ENCODE measurements around the gene PREP. TPM values are rescaled to one million over a fixed set of nuclear protein-coding genes. Genes with fewer than 3 reads are reported as not detected.

Gene PREP
- total RNA-seq, 1 donor from 2014 or later, result 14.0 TPM

DNA sequence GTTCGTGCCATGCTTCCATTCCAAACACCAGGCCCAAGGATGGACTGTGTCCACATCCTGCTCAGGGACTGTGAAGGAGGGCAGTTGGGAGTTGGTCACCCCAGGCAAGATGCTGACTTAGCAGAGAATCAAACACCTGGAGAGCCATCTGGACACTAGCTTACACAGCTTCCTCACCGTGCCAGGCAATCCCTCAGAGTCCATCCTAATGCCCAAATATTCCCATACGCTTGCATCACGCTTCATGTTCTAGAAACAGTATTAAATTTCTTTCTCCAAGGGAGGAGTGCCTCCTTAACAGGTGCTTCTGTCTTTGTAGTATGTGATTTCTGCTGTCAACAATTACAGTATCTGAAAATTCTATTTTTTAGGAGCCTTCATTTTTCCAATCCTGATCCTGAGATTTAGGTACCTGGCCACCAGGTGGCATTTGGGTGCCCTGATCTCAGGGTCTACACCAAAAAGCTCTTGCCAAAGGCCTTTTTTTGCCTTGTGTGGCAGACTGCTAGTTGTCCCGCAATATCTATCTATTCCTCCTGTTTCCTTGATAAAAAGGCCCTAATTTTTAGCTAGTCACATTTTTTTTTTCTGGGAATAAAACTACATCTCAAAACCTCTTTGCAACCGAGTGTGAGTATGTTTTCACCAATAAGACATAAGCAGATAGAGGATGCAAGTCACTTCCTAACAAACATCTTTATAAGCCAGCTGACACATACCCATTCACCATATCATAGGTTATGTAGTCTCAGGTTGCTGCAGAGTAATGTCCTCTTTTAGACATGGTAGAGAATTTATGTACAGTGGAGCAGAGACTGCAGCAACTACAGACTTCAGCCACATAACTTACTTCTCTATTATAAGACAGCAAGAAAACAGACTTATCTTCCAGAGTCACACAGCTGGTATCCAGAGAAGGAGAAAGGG lies 85.0 kb downstream of the PREP start:
- ATAC-seq (peak; percentile 70), DNase-seq (ENCODE audit: low spot score) (no peak)

DNA sequence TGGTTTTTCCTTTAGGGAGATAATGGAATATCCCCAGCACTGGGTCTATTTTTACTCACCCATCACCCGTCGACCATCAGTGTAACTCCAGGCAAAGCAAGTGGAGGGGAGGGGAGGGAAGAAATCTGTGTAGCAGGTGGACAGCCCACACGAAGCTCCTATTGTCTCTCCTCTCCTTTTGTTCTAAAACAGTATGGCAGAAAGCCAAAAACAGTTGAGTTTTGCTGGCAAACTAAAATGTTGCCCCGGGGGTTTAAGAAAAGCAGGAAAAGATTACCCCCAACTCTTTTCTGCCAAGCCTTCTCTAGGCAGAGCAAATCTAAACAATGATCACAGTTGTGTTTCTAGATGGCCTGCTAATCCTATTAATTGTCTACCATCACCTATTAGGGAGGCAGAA lies 89.7 kb downstream of the PREP start:
- DNase-seq (ENCODE audit: low spot score) (no peak), ATAC-seq (no peak)

DNA sequence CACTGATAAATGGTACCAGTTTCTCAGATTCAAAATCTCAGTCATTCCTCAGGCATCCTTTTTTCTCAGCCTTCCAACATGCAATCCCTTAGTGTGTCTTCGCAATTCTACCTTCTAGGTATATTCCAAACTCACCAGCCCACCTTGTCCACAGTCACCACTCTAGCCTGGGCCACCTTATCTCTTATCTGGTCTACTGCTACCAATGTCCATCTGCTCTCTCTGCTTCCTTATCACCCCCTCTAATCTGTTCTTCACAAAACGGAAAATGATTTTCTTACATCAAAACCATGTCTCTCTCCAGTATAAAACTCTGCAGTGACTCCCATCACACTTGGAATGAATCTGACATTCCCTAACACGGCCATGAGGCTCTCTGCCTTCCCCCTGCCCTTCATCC lies 91.9 kb downstream of the PREP start:
- ATAC-seq, result no peak
- DNase-seq (ENCODE audit: low spot score), result no peak

DNA sequence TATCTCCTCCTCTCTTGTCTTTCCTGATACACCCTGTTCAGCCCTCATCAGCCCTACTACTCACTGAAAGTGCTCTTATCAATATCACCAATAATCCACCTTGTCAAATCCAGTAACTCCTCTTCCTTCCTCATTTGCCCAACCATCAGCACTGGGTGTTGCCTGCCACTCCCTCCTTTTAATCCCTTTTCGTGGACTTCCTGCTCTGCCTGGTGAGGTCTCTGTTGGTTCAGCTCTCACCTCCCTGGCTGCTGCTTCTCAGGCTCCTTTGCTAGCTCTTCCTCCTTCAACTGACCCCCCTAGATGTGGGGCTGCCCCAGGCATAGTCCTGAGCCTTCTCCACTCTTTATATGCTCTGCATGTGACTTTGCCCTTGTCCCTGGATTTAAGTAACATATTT lies 92.5 kb downstream of the PREP start:
- ATAC-seq (no peak), DNase-seq (ENCODE audit: low spot score) (no peak)

DNA sequence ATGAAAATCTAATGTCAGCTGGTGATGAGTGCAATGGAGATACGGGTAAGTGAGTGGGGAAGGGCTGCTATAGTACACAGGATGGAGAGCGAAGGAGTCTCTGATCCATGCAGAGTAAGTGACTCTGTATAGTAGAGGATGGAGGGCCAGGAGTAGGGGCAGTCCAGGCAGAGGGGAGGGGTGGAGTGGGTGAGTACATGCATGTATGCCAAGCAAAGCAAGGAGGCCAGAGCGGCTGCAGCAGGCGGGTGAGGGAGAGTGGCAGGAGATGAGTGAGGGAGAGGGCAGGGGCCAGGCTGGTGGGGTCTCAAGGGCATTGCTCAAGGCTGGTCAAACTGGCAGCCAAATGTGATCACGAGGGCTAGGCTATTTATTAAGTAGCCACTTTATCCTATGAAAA lies 94.0 kb downstream of the PREP start:
- no peak for ATAC-seq
- no peak for DNase-seq (ENCODE audit: low spot score)

DNA sequence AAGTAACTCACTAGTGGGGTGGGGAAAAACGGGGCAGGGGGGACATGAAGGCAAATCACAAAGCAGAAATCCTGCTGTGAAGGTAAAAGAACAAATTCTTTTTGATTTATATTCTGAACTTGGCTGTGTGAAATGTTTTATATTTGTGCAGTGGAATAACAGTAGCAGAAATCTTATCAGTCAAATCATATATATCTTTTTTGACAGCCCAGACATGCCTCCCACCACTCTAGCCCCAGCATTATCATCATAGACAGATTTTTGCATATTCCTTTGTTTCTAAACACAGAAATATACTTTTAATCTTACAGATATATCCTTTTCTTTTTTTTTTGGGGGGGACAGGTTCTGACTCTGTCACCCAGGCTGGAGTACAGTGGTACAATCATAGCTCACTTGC lies 97.4 kb downstream of the PREP start:
- ATAC-seq (no peak), DNase-seq (ENCODE audit: low spot score) (no peak)

DNA sequence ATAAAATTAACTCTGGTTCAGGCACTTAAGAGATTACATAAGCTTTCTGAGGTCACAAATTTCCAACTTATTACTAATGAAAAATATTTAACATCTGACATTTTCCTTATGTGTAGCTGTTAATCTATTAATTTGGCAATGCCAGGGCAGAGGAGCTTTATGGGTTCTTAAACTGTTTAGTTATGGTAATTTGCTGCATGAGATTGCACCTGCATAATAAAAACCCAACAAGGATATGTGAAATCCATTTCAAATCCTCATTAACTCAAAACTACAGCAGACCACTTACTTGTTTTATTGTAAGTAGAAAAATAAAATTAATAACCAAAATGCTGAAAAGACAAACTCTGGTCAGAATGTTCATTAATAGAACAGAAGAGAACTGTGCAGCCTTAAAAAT lies 98.1 kb downstream of the PREP start:
- ATAC-seq (no peak), DNase-seq (ENCODE audit: low spot score) (no peak)

DNA sequence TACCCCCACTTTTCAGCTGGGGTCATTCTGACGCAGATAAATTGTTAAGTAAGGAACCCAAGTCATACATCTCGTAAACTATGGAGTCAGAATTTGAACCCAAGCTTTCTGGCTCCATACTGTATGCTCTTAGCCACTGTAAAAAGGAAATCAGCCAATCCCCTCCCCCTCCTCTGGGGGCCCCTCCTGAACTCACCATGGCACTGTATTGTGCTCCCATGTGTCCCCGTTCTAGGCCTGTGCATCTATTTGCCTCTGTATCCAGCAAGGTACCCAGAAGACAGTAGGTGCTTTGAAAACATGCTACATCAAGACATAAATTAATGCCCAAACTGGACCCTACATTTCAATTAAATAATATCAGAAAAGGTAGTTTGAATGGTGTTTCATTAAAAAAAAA lies 98.5 kb downstream of the PREP start:
- ATAC-seq, result no peak

DNA sequence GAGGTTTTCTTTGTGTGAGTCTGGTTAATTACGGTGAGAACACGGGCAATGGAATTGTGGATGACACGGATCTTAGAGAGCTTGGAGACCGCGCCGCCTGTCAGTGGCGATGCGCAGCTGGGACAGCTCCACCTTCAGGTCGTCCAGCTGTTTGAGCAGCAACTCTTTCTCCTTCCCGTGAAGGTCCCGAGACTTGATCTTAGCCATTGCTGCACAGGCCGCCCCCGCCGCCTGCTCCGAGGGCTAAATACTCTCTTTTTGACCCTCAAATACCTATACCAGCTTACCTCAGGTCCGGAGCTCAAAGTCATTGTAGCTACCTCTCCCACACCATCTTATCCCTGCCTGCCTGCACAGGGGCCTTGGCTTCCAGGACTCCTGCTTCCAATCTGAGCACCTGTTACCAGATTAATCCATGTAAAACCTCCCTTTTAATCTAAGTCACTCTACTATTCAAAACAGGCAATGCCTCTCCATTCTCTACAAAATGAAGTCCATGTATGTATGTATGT lies 100.2 kb downstream of the PREP start:
- ATAC-seq (no peak), DNase-seq (ENCODE audit: low spot score) (no peak)

More for the DNA sequence above, 98.5 kb downstream of the PREP start:
- DNase-seq (ENCODE audit: low spot score), result no peak

DNA sequence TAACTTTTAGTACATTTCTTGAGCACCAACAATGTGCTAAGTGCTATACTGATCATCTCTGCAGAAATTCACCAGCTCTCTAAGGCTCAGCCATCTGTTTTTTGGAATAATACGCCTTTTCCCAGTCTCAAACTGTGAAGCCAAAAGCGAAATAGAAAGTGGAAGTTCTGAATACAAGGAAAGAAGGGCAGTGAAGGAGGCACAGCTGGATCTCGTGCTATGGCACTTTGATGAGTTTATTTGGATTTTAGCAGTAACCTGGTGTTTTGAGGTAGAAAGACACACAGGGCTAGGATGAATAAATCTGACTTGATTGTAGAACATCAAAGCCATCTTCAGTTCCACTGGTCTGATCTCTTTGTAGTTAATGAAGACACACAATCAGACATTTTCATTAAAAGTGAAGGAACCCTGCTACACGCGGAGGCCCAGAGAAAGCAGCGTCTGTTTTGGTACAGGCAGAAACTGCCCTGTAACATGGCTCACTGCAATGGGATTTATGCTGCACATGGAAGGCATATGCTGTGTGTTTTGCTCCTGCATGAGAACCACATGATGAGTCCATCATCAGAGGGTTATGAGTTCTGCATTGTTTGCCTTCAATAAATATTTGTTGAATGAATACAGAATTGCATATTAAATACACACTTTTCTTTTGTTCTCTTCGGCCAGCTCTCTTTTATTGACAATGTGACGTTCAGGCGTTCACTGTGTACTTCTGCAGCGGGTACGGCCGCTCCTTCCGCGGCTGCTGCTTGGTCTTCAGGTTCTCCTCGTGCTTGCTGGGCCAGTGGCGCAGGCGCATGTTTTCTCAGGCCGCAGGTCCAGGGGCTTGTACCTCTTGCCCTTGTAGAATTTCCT lies 100.9 kb downstream of the PREP start:
- ATAC-seq (no peak), DNase-seq (ENCODE audit: low spot score) (no peak)

DNA sequence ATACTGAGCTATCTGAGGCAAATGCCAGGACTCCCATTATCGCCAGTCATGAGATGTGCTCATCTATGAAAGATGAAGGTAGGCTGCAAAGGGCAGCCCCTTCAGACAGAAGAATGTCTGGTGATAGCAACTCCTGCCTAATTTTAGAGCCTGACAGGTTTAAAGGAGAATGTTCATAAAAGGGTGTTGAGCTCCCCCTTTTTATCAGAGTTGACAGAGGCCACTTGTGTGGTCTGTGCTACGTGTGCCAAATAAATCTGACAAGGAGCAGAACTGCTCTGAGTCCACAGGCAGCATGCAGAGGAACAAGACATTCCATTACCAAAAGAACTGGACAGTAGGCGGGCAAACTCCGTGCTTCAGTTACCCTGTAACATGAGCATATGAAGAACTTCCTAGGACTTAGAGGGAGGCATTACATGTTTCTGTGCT lies 101.8 kb downstream of the PREP start:
- no peak for ATAC-seq
- DNase-seq (ENCODE audit: low spot score), result no peak

DNA sequence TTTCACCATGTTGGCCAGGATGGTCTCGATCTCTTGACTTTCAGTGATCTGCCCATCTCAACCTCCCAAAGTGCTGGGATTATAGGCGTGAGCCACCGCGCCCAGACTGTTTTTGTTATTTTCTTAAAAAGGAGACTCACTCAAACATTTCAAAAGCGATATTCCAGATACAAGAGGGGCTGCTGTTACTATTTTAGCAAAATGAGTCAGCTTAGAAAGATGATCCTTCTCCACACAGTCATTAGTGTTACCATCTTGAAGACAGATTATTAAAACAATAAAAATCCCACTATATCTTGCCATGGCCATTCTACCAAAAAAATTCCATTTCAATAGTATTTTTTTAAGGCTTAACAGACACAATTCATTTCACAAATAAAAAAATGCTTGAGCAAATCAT lies 102.8 kb downstream of the PREP start:
- ATAC-seq, result no peak
- DNase-seq (ENCODE audit: low spot score), result no peak

DNA sequence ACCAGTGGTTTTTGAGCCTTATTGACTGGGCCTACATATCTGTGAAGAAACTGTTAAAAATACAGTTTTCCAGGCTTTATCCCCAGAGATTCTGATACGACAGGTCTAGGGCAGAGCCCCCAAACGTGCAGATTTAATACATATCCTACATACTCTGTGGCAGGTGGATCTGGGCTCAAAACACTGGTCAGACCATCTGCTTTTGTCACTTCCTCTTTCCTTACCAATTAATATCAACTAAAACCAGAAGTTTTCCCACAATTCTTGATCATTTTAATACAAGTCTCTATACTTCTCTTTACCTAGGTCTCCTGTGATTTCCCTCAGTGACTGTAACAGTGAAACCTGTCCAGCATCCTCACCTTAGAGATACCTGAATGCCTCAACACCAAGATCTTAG lies 108.8 kb downstream of the PREP start:
- no peak for ATAC-seq

DNA sequence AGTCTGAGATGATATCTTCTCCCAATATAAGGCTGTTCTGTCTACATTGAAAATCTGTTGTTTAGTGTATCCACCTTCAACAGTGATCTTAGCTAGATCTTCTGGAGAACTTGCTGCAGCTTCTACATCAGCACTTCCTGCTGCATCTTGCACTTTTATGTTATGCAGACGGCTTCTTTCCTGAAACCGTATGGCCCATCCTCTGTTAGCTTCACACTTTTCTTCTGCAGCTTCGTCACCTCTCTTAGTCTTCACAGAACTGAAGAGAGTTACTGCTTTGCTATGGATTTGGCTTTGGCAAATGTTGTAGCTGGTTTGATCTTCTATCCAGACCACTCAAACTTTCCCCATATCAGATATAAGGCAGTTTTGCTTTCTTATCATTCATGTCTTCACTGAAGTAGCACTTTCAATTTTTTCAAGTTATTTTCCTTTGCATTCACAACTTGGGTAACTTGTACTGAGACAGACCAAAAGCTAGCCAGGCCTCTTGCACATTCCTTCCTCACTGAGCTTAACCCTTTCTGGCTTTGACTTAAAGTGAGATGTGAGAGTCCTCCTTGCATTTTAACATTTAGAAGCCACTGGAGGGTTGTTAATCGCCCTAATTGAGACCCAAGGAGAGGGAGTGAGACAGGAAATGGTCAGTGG lies 110.1 kb downstream of the PREP start:
- ATAC-seq (no peak), DNase-seq (ENCODE audit: low spot score) (no peak)

More for the DNA sequence above, 108.8 kb downstream of the PREP start:
- no peak for DNase-seq (ENCODE audit: low spot score)

DNA sequence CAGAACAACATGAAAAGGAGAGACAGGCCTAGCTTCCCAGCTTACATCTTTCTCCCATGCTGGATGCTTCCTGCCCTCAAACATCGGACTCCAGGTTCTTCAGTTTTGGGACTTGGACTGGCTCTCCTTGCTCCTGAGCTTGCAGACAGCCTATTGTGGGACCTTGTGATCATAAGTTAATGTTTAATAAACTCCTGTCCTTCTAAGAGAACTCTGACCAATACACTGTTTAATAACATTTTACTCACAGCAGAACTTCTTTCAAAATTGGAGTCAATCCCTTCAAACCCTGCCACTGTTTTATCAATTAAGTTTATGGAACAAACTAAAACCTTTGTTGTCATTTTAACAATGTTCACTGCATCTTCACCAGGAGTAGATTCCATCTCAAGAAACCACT lies 111.4 kb downstream of the PREP start:
- DNase-seq (ENCODE audit: low spot score) (no peak), ATAC-seq (peak; percentile 59)

DNA sequence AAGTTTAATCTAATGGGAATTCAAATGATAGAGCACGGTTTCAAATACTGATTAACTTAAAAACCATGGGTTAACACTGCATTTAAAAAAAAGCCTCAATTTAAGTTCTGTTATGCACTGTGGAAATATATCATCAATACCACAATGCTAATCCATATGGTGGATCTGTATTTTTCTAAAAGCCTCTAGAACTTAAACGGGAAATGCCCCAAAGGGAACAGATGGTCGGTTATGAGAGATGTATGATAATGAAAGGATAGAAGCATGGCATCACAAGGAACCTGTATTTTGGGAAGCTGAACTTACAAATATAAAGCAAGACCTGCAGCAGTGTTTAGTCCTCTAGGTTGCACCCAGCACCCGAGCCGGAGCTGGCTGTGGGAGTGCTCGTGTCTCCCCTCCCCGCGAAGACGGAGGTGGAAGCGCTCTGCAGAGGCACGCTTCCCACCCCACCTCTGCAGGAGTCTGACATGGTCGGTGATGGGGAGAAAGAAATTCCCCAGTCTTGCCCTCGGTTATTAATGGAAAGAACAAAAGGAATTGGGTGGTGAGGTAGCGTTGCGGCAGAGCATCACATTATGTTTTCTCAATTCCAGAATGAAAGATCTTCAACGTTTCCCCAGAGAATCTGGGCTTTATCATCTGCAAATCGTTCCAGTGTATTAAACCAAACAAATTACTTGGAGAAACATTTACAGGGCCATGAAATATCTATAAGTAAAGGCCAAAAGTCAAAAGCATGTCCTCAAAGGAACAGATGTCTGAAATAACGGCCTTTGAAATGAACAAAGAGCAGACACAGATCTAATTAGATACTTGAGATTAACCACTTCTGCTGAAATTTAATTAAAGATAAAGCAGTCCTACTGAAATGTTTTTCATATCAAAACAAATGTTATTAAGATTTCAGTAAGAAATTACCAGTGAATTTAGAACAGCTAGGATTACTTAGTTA lies 120.0 kb downstream of the PREP start:
- DNase-seq (ENCODE audit: low spot score), result no peak
- no peak for ATAC-seq

DNA sequence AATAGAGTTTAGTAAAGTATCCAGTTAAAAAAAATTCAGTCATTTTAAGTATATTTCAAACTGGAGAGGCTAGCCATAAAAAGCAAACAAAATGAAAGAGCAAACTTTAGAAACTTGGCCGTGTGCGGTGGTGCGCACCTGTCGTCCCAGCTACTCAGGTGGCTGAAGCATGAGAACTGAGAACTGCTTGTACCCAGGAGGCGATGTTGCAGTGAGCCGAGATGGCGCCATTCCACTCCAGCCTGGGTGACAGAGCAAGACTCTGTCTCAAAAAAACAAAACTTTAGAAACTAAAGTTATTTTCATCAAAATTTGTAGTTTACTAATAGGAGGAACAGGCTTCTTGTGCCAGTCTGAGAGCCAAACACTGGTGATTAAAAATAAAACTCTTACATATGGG lies 122.8 kb downstream of the PREP start:
- DNase-seq (ENCODE audit: low spot score), result no peak

DNA sequence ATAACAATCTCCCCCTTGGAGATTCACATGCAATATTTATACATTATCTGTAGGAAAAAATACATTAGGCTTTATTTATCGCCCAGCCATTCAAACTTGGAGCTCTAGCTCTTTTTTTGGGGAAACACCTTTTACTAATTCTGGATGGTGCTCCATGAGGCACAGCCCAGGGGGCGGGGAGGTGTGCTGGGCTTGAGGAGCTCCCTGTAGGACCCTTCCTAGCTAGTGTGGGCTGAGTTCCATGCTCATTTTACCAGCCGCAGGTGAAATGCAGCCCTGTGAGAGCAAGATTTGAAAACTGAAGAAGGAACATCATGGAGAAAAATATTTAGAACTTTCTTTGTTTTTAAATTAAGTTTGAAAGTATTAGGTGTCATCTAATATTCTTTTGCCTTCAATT lies 123.4 kb downstream of the PREP start:
- no peak for DNase-seq (ENCODE audit: low spot score)
- no peak for ATAC-seq

More for the DNA sequence above, 122.8 kb downstream of the PREP start:
- no peak for ATAC-seq

DNA sequence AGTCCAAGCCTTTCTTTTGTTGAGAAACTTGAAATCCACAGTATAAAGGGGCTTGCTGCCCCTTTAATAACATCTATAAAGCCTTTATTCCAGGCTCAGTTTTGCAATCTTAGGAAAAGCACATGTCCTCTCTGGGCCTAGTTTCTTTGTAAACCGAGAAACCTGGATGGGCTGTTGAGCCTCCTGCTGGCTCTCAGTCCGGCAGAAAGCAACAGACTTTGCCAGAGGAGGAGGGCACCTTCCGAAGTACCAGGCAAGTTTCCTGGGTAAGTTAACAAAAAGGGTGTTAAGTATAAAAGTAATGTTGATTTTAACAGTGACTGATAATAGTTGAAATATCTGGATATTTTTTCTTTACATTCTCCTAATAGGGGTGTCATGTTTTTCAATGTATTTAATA lies 124.1 kb downstream of the PREP start:
- ATAC-seq (no peak), DNase-seq (ENCODE audit: low spot score) (no peak)

DNA sequence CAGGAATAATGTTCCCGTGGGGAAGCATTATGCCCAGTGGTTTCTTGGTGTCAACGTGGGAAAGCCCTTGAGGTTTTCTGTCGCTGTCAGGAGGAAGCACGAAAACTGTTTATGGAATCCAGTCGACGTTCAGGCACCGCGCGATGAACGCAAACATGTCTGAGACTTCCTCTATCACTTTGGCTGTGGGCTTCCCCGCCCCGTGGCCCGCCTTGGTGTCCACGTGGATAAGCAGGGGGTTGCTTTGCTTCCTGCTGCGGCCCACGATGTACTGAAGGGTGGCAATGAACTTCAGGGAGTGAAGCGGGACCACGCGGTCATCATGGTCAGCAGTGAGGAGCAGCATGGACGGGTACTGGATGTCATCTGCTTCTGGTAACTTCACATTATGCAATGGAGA lies 124.8 kb downstream of the PREP start:
- ATAC-seq (no peak), DNase-seq (ENCODE audit: low spot score) (no peak)
